HG02588 (cell line): ENCODE results near the gene TTLL10.
A peak's percentile ranks its signal among the peaks of the same experiment; 100 is the strongest.

Source experiments
- ATAC-seq: cut with Tn5 transposase; IDR thresholded peaks from one replicate; pipeline ENCODE4 v1.9.1; 2021; ENCODE audit warnings: mild to moderate bottlenecking, moderate library complexity; ENCODE audit not compliant: unreplicated experiment

The TTLL10 gene

DNA sequence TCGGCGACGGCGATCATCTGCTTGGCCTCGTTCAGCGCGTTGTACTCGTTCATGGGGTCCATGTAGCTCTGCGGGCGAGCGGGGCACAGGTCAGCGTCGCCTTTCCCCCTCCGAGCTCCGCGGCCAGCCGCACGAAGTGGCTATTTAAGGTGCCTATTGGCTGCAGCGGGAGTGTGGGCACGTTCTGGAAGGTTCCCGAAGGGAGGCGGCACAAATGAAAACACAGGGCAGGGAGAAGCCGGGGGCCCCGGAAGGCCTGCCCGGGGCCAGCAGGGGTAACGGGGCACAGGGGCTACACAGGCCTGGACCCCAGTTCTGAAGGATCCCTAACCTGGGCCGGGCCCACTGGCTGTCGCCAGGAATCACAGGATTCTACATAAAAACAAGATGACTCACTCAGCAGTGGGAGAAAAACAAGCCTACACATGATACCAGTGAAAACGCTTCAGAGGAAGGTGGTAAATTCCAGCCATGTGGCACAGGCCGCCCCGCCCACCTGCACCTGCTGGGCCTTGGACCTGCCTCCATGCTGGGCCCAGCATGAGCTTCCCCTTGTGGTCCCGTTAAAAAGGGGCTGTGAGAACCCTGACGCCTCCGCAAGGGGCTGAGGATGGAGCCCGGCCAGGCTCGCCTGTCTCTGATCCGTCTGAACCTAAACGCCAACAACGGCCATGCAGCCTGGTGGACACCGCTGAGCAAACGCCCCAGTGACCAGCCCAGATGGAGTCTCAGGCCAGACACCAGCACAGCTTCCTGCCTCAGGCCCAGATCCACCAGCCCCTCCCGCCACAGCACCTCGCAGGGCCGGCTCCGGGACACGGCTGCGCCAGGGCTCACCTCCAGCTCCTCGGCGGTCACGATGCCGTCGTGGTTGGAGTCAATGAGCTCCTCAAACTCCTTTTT, 44.2 kb downstream of the TTLL10 start:
- no peak for ATAC-seq

DNA sequence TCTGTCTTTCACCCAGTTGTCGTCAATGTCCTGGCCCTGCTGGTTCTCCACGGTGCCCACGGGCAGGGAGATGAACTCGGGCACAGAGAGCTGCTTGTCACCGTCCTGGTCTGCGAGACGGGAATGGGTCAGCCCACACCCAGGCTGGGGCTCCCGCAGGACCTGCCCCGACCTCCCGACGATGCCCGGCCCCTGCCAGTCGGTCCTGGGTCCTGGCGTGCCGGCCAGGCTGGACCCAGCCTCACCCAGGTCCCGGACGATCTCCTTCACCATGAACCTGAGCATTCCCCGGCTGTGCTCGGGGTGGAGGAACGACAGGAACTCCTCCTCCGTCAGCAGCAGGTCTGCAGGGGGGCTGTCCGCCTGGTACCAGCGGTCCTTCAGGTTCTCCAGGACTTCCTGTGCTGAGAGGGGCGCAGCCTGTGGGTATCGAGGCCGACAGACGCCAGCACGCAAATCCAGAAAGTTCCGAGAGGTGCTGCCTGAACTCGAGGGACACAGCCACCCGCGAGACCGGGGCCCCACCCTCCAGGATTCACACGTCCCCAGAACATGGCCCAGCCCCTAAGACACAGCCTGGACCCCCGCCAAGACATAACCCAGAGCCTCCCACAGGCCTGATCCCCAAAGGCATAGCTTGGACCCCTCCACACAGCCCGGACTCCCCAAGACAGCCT, 45.0 kb downstream of the TTLL10 start:
- no peak for ATAC-seq

DNA sequence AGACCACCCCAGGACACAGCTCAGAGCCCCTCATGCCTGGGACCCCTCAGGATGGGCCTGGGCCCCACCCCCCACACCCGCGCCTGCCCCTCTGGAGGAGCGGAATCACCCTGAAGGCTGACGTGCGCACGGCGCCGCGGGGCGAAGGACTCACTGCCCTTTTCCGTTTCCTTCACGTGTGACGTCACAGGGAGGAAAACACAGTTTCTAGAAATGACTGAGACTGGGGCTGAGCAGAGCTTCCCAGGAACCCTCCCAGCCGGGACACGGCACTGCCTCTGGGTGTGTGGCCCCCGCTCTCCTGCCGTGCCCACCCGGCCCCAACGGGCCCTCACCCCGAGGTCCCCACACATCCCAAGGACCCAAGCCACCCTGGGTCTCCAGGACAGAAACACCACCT, 45.7 kb downstream of the TTLL10 start:
- ATAC-seq: no peak

DNA sequence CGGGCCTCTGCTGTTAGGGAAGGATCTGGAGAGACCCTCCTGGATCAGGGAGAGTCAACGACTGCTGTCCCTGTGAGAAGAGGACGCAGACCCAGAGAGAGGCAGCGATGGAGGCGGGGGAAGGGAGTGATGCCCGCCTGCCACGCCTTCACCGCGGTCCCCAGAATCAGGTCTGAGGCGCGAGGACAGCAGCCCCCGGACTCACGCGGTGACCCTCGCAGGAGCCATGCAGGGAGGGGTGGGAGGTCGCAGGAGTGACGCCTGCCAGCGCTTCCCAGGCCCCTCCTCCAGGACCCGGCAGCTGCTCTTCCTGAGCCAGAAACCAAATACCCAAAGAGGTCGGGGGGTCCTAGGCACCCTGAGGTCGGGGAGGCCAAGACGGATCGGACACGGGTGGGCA, 46.5 kb downstream of the TTLL10 start:
- no peak for ATAC-seq

DNA sequence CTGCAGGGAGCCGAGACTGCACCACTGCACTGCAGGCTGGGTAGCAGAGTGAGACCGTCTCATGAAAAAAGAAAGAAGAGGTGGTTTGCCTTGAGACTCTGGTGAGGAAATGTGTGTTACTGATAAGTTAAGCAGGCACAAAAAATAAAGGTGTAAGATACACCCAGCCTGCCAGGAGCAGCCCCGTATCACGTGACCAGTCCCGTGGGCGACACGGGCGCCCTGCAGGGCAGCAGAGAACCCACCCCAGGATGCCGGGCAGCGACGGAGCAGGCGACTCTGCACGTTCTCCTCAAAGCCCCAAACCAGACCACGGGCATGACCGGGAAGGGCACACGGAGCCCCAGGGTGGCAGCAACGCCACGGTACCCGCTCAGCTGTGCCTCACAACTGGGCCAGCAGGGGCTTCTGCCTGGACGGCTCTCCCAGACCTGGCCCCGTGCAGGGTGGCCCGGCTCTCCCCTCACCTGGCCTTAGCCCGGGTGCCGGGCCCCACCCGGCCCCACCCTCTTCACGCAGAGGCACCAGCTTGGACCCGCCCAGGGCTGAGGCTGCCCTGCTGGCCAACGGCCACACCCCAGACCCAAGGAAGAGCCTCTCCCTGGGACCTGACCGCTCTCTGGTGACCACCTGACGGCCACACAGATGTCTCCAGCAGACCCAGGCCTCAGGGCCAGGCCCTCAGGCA, 48.4 kb downstream of the TTLL10 start:
- ATAC-seq: no peak

DNA sequence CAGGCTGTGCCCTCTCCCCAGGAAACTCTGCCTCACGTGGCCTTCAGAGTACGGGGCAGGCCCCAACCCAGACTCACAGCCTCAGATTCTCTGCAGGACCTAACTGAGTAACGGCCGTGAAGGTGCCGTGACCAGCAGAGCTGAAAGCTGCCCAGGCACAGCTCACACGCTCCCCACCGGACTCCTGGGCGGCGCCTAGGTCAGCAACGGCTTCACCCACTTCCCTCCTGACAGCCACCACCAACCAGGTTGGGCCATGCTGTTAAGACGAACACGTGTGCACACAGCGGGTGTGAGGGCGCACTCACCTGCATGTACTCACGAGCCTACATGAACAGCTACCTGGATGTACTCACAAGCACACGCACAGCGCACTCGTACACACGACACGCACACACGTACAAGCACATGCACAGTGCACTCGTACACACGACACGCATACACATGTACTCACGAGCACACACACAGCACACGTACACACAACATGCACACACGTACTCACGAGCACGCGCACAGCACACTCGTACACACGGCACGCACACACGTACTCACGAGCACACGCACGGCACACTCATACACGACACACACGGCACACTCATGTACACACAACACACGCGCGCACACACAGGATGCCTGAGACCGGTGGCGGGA, 49.0 kb downstream of the TTLL10 start:
- ATAC-seq: no peak

DNA sequence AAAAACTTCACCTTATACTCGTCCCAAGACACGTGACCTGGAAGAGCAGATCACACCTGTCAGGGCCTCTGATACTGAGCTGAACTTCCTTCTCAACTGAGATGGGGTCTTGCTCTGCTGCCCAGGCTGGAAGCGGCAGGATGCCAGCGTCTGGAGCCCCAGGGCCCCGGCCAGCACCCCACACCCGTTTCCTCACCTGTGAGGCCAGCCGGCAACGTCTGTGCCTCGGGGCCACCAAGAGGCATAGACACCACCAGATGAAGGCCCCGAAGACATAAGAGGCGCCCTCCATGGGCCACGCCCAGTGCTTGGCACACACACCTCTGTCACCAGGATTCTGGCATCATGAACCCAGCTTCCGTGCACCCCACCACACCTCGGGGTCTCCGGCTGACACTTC, 49.6 kb downstream of the TTLL10 start:
- ATAC-seq: no peak

DNA sequence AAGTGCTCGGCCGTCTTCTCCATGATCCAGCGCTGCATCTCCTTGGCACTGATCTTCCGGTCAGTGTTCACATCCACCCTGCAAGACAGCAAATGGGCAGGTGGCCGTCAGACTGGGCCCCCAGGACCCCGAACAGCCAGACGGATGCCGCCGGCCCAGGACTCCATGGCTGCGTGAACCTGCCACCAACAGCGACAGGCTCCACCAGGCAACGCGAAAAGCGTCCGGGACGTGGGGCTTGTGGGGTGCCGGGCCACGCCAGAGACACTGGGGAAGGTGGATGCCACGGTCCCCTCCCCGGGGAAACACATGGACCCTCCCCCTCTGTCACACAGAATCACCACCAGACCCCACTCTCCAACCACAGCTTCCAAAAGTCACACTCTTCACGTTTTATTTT, 50.2 kb downstream of the TTLL10 start:
- no peak for ATAC-seq

DNA sequence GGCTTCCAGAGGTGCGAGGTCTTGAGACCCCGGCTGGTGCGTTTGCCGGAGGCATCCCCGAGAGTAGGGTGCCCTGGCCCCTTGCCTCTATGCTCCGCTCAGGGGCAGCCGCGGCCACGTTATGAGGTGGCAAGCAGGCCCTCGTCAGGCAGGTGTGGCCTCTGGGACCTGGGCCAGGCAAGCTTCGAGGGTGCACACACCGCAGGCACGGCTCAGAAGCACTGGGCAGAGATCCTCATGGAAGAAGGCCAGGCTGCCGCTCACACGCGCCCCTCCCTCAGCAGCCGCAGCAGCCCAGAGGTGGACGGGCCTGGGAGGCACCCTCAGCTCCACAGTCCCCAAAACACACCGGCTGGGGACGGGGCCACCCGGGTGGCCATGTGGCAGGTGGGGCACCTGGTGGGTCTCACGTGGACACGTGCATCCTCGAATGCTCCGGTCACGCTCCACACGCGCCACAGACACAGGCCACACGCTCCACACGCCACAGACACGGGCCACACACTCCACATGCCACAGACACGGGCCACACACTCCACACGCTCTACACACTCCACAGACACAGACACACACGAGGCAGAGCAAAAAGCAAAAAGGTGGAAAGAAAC, 51.7 kb downstream of the TTLL10 start:
- ATAC-seq: no peak

DNA sequence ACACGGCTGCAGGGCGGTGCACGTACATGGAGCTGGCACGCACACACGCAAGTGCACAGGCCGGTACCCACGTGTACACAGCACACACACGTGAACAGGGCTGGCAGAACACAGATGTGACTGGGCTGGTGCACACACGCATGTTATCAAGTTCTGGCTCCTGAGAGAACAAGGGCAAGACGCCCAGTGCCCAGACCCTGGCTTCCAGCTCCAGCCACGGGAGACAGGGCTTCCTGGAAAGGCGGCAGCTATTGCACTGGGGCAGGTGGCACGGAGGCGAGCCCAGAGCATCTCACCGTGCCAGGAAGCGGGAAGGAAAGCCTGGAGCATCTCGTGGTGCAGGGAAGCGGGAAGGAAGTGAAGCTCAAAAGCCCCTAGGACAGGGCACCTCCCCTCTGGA, 52.2 kb downstream of the TTLL10 start:
- no peak for ATAC-seq

DNA sequence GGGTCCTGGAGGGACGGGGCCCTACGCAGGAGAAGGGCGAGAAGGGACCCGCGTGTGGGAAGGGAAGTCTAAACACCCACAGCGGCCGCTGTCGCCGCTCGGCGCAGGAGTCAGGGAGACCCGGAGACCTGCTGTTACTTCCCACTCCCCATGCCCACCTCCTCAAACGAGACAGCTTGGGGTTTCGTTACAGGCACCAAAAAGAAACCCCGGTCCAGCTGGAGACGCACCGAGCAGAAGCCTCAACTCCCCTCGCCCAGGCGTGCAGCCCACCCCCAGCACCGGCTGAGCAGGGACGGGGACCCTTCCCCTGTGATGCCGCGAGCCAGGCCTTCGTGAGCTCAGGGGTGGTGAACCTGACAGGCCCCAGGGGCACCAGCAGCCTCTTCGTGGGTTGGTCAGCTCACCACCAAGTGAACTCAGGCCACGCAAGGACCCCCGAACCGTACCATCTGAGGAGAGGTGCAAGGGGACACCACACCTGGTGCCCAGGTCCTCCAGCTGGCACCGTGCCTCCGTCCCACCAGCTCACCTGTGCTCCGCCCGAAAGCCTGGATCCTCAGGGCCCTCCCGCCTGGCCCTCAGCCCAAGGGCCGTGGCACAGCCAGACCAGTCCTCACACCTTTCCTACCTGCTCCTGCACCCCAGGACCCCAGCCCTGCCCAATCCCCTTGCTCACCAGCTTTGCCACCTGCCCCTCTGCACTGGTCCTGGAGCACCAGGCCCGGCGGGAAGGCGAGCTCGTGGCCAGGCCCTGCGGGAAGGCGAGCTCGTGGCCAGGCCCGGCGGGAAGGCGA, 53.1 kb downstream of the TTLL10 start:
- ATAC-seq: no peak

DNA sequence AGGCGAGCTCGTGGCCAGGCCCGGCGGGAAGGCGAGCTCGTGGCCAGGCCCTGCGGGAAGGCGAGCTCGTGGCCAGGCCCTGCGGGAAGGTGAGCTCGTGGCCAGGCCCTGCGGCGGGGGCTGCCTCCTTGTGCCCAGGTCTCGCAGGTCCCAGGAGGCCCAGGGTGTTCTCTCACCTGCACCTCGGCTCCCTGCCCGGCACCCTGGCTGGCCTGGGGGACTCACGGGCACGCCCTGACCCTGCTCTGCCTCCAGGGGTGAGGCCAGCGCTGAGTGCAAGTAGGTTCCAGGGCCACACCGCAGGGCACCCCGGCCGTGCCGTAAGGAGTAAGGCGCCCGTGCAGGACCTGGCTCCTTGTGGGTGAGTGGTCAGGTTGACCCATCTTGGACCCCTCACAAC, 53.7 kb downstream of the TTLL10 start:
- no peak for ATAC-seq

DNA sequence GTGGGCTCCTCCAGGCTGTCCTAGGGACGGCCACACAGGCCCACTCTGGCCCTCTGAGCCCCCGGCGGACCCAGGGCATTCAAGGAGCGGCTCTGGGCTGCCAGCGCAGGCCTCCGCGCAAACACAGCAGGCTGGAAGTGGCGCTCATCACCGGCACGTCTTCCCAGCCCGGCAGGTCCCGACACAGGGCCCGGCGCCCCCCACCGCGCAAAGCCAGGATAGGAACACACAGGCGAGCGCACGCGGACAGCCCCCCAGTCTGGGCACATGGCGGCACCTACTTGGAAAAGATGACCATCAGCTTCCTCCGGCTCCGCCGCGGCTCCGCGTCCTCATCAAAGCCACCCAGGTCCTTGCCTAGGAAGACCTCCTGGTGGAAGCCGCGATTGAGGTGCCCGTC, 54.5 kb downstream of the TTLL10 start:
- ATAC-seq: no peak

DNA sequence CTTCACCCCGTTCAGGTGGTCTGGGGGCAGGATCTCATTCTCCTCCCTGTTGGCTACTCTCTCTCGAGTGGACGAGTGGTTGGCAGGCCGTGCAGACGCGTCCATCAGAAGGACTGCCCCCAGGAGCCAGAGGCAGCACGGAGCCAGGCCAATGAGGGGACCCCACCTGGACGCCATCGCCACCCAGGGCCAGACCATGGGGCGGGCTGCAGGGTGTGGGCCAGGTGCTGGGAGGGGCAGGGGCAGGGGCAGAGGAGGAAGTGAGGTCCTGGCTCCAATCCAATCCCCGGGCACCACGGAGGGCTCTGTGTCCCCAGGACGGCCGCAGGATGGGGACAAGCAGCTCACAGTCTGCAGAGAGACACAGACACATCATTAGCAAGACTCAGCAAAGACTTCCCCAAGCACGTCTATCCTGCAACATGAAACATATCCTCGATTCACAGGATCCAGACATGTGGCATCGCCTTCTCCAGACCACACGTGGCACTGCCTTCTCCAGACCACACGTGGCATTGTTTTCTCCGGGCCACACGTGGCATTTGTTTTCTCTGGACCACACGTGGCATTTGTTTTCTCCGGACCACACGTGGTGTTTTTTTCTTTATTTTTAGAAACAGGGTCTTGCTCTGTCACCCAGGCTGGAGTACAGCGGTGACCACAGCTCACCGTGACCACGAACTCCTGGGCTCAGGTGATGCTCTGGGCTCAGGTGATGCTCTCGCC, 55.1 kb downstream of the TTLL10 start:
- ATAC-seq: no peak

DNA sequence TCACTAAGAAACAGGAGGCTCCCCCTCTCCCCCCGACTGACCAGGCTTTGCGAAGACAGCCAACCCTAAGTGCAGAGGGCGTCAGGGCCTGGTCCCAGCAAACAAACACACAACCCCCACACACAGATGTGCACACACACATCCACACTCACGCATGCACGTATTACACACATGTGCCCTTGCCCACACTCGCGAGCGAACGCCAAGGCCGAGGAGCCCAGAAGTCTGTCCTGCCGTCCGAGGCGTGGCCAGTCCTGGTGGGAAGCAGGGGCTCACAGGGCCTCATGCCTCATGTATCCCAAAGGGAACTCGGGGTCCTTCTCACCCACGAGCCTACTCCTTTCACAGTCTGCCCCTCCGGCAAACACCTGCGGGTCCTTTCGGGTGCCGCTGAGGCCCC, 56.1 kb downstream of the TTLL10 start:
- ATAC-seq: no peak

DNA sequence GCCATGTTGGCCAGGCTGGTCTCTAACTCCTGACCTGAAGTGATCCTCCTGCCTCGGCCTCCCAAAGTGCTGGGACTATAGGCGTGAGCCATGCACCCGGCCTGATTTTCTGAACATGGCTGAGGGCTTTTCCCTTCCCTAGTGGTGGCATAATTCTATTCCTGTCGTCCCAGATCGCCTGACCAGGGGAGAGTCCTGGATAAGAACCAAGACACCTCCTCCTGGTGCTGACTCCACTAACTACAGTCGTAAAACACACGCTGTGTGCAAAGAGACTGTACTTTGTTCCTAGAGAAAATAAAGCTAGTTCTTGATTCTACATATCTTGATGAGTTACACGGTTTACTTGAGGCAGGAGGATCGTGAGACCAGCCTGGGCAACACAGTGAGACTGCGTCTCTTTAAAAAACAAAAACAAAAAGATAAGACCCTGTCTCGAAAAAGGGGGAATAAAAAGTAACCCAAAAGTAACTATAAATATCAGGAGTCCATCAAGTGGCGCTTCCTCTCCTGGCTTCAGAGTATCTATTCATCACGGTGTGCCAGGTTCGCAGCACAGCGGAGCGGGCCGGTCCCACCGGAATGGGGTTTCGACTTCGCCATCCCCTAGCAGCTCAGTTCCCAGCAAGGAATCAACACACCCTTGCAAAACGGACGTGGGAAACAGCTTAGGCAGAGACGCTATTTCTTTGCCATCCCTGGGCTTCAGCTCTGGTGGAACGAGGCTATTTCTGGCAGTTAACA, 57.1 kb downstream of the TTLL10 start:
- no peak for ATAC-seq

DNA sequence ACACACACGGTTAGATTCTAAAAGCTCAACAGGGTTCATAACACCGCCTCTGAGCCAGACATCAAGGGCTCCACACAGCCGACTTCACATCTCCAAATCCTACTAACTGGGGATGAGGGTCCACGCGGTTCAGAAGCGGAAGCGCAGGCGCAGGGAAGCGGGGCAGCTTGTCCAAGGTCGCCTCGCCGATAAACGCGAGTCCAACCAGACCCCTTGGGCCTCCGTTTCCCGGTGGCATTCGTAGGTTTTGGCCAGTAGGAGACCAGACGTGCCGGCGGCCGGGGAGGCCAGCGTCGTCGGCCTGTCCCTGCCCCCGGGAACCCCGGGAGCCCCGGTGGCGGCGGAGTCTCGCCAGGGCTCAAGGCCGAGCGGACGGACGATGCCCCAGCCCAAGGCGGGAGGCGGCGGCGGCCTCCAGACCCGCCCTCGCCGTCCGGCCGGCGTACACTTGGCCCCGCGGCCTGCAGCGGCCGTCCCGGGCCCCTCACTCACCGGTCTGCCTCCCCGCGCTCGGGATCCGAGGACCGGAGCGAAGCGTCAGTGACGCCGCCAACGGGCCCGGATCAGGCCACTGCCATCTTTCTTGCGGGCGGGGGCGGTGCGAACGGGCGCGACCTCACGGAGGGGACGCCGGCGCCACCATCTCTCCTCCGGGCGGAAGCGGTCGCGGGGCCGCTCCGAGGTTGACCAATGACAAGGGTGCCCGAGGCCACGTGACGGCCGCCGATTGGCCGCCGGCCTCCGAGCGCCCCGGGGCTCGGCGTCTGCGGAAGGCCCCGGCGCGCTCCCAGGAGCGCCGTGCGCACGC, 57.9 kb downstream of the TTLL10 start, which contains the start of gene SDF4:
SDF4 (minus strand) TSS at position 602 of the 808 bp plus-strand sequence. CDS start 3,229 bp downstream, outside the sequence.
- peak; percentile 85 for ATAC-seq
